Fibroblast of the aortic adventitia (primary cell): ENCODE measurements around the gene ZNF521. TPM values are rescaled to one million over a fixed set of nuclear protein-coding genes. Genes with fewer than 3 reads are reported as not detected.

Source experiments
- DNase-seq: peaks from one replicate; pipeline ENCODE4 v3.0.0-alpha.2; 2010; ENCODE audit warnings: low read depth
- H3K4me3 ChIP-seq: 2 replicates; pipeline ENCODE4 v1.5.1; 2011; ENCODE audit warnings: low read depth, mild to moderate bottlenecking, control low read depth, low read length, moderate library complexity
- total RNA-seq: library from RNA; depleted of rRNA; stranded (reverse); fragments of >200 nt; gene quantifications from 2 replicates; pipeline ENCODE4 v1.2.3, GENCODE V29; 2012; ENCODE audit warnings: low replicate concordance
- TF ChIP-seq, protein P1 (sequence below): IDR thresholded peaks from 2 replicates; pipeline ENCODE4 v1.5.1; 2011; ENCODE audit warnings: mild to moderate bottlenecking, low read length, control low read depth, inconsistent platforms; ENCODE audit not compliant: insufficient read depth

Gene ZNF521
- total RNA-seq, 1 donor: 35.7 TPM

DNA sequence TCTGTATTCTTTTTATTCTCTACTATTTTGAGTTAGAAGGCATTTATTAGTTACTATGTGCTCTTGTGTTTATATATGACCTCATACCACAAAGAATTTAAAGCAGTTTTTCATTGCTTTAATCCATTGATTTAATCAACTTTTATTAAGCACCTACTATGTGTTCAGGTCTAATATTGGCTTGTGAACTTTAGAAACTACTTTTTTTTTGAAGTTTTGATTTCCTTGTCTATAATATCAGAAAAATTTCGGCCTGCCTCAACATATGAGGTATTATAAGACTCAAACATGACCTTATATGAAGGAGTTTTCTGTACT lies 117.7 kb downstream of the ZNF521 start:
- no peak overlapping the region for H3K4me3 ChIP-seq
- DNase-seq: no peak
- TF ChIP-seq, protein P1, sequence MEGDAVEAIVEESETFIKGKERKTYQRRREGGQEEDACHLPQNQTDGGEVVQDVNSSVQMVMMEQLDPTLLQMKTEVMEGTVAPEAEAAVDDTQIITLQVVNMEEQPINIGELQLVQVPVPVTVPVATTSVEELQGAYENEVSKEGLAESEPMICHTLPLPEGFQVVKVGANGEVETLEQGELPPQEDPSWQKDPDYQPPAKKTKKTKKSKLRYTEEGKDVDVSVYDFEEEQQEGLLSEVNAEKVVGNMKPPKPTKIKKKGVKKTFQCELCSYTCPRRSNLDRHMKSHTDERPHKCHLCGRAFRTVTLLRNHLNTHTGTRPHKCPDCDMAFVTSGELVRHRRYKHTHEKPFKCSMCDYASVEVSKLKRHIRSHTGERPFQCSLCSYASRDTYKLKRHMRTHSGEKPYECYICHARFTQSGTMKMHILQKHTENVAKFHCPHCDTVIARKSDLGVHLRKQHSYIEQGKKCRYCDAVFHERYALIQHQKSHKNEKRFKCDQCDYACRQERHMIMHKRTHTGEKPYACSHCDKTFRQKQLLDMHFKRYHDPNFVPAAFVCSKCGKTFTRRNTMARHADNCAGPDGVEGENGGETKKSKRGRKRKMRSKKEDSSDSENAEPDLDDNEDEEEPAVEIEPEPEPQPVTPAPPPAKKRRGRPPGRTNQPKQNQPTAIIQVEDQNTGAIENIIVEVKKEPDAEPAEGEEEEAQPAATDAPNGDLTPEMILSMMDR: no peak

DNA sequence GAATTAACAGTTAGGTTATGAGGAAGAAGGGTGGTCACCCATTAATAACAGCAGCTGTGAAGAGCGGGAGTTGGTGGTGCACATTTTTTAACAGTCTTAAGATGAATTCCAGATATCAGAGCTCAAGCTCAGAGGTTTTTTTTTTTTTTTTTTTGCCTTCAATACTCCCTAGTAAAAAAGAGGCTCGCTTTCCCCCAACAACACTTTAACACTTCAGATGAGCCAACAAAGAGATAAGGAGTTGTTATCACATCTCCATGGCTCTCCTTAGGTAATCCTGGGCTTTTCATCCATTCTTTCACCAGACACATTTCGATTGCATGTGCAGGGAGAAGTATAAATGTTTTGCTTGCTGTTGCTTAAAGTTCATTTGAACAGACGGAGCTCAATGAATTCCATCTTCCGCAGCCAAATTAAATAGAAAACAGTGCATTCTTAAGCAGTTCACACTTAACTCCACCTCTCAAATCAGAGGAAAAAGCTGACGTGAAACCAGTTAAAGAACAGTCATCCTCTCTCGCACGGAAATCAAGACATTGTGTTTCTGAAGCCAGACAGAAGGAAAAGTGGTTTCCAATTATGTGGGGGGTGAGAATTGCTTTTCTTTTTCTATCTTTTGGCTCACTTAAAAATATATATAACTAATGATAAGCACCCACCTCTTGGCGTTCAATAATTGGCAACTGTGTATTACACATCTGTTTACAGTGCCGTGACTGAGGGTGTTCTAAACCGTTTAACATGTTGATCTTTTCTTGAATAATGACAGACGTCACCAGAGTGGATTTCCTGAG lies 118.2 kb downstream of the ZNF521 start:
- peak; percentile 89 for DNase-seq

GRCh38 chr18:25231327-25231691 lies 120.7 kb downstream of the ZNF521 start:
- H3K4me3 ChIP-seq: peak overlapping the region; percentile 27
- no peak for DNase-seq
- TF ChIP-seq, protein P1: no peak

More for the DNA sequence above, 118.2 kb downstream of the ZNF521 start:
- TF ChIP-seq, protein P1: no peak
- peak overlapping the region; percentile 29 for H3K4me3 ChIP-seq

- DNase-seq: peak; percentile 95
- peak overlapping the region; percentile 32 for H3K4me3 ChIP-seq
Measured at GRCh38 chr18:25230658-25231326, 121.2 kb downstream of the ZNF521 start.

GRCh38 chr18:25229920-25230319 lies 122.0 kb downstream of the ZNF521 start:
- no peak for DNase-seq
- H3K4me3 ChIP-seq: no peak overlapping the region
- TF ChIP-seq, protein P1: no peak

More at GRCh38 chr18:25230658-25231326, 121.2 kb downstream of the ZNF521 start:
- TF ChIP-seq, protein P1: no peak

GRCh38 chr18:25229081-25229480 lies 122.9 kb downstream of the ZNF521 start:
- H3K4me3 ChIP-seq: no peak overlapping the region
- DNase-seq: peak; percentile 66
- TF ChIP-seq, protein P1: no peak
